Neural cell (in vitro differentiated cells): ENCODE results near the gene KBTBD13. TPM values are rescaled to one million over a fixed set of nuclear protein-coding genes. Genes with fewer than 3 reads are reported as not detected.

Experiments
- H2AFZ ChIP-seq: fragments of 200-600, 300-800 bp; sonication (generic), shearing (Covaris generic); 2 replicates; pipeline ENCODE4 v1.6.0; 2014; ENCODE audit warnings: low read depth, mild to moderate bottlenecking, antibody characterized with exemption, low read length, moderate library complexity
- H3F3A ChIP-seq: fragments of 200-600 bp; shearing (Covaris generic); 2 replicates; pipeline ENCODE4 v1.6.1; 2016; ENCODE audit warnings: mild to moderate bottlenecking, moderate library complexity, mixed read lengths, antibody characterized with exemption, low read length; ENCODE audit not compliant: insufficient read depth, poor library complexity, severe bottlenecking
- H3K27ac ChIP-seq: fragments of 200-600, 300-800 bp; sonication (generic), shearing (Covaris generic); 2 replicates; pipeline ENCODE4 v1.5.1; 2014; ENCODE audit warnings: mild to moderate bottlenecking, low read length, moderate library complexity
- H3K27me3 ChIP-seq: fragments of 300-800, 200-600 bp; sonication (generic), shearing (Covaris generic); 2 replicates; pipeline ENCODE4 v1.6.0; 2014; ENCODE audit warnings: mild to moderate bottlenecking, low read depth, low read length, moderate library complexity; ENCODE audit not compliant: insufficient read depth
- H3K36me3 ChIP-seq: fragments of 300-800, 200-600 bp; sonication (generic), shearing (Covaris generic); 2 replicates; pipeline ENCODE4 v1.5.1; 2014; ENCODE audit warnings: mild to moderate bottlenecking, antibody characterized with exemption, low read length, moderate library complexity; ENCODE audit not compliant: insufficient read depth
- H3K4me2 ChIP-seq: fragments of 300-800, 200-600 bp; sonication (generic), shearing (Covaris generic); 2 replicates; pipeline ENCODE4 v1.6.0; 2014; ENCODE audit warnings: mild to moderate bottlenecking, low read length
- H3K4me3 ChIP-seq: fragments of 300-800, 200-600 bp; sonication (generic), shearing (Covaris generic); 2 replicates; pipeline ENCODE4 v1.5.1; 2014; ENCODE audit warnings: mild to moderate bottlenecking, low read length, moderate library complexity
- H3K79me2 ChIP-seq: fragments of 200-600 bp; shearing (Covaris generic); replicated peaks from 2 replicates; pipeline ENCODE4 v1.6.0; 2014; ENCODE audit warnings: mild to moderate bottlenecking, low read length, moderate library complexity; ENCODE audit not compliant: insufficient read depth
- H3K9ac ChIP-seq: fragments of 300-800, 200-600 bp; sonication (generic), shearing (Covaris generic); 2 replicates; pipeline ENCODE4 v1.6.1; 2016; ENCODE audit warnings: mild to moderate bottlenecking, low read length, mixed read lengths
- H3K9me2 ChIP-seq: fragments of 200-600 bp; shearing (Covaris generic); 2 replicates; pipeline ENCODE4 v1.6.1; 2016; ENCODE audit warnings: mild to moderate bottlenecking, low read length, mixed read lengths; ENCODE audit not compliant: insufficient read depth
- H3K9me3 ChIP-seq: fragments of 200-600, 300-800 bp; sonication (generic), shearing (Covaris generic); 2 replicates; pipeline ENCODE4 v1.6.1; 2016; ENCODE audit warnings: mild to moderate bottlenecking, mixed run types, low read length, moderate library complexity, mixed read lengths
- H4K20me1 ChIP-seq: fragments of 200-600 bp; shearing (Covaris generic); 2 replicates; pipeline ENCODE4 v1.6.1; 2016; ENCODE audit warnings: mild to moderate bottlenecking, mixed run types; ENCODE audit not compliant: insufficient read depth
- CTCF ChIP-seq: fragments of 450-650 bp; IDR thresholded peaks from 2 replicates; pipeline ENCODE4 v1.5.1; 2014; ENCODE audit warnings: antibody characterized with exemption, mild to moderate bottlenecking, moderate library complexity; ENCODE audit not compliant: poor library complexity, severe bottlenecking
- EP300 ChIP-seq: fragments of 450-650 bp; conservative IDR thresholded peaks from 2 replicates; pipeline ENCODE4 v1.6.1; 2014; ENCODE audit warnings: antibody characterized with exemption, mild to moderate bottlenecking, moderate library complexity; ENCODE audit not compliant: poor library complexity, severe bottlenecking
- EZH2 ChIP-seq: fragments of 200-600, 300-800 bp; shearing (Covaris generic), sonication (generic); IDR thresholded peaks from 2 replicates; pipeline ENCODE4 v1.6.1; 2014; ENCODE audit warnings: antibody characterized with exemption, low read length, borderline replicate concordance, mild to moderate bottlenecking; ENCODE audit not compliant: insufficient read depth, poor library complexity, severe bottlenecking
- MXI1 ChIP-seq: fragments of 450-650 bp; conservative IDR thresholded peaks from 2 replicates; pipeline ENCODE4 v1.6.1; 2014; ENCODE audit warnings: antibody characterized with exemption, mild to moderate bottlenecking; ENCODE audit not compliant: poor library complexity, severe bottlenecking
- POLR2AphosphoS5 ChIP-seq: IDR thresholded peaks from 2 replicates; pipeline ENCODE4 v1.6.1; 2012
- RAD21 ChIP-seq: fragments of 450-650 bp; conservative IDR thresholded peaks from 2 replicates; pipeline ENCODE4 v1.6.1; 2014; ENCODE audit warnings: antibody characterized with exemption, mild to moderate bottlenecking, moderate library complexity
- REST ChIP-seq: IDR thresholded peaks from 2 replicates; pipeline ENCODE4 v1.6.1; 2012; ENCODE audit warnings: borderline replicate concordance
- SMC3 ChIP-seq: fragments of 450-650 bp; conservative IDR thresholded peaks from 2 replicates; pipeline ENCODE4 v1.6.1; 2014; ENCODE audit warnings: antibody characterized with exemption, mild to moderate bottlenecking, moderate library complexity; ENCODE audit not compliant: poor library complexity
- TAF1 ChIP-seq: IDR thresholded peaks from 2 replicates; pipeline ENCODE4 v1.6.1; 2012; ENCODE audit warnings: low read depth
- polyA plus RNA-seq: library from polyadenylated mRNA; depleted of rRNA; stranded (reverse); fragments of >200 nt; gene quantifications from 2 replicates; pipeline ENCODE4 v1.2.3, GENCODE V29; 2014

KBTBD13 gene
- polyA plus RNA-seq, 1 donor from 2014 or later = not detected

GRCh38 chr15:65038836-65039235, 37.7 kb upstream of the KBTBD13 start:
- Histone ChIP-seq H3K4me2 (no peak overlapping the region), H3K79me2 (no peaks in the 10 kb centered on the region), H4K20me1 (no peaks in the 10 kb centered on the region), H3K9me3 (no peaks in the 10 kb centered on the region), H3K36me3 (no peaks in the 10 kb centered on the region), H3K9ac (no peak overlapping the region), H3F3A (no peaks in the 10 kb centered on the region), H3K4me3 (no peak overlapping the region), H3K27ac (no peak overlapping the region), H3K27me3 (no peaks in the 10 kb centered on the region), H3K9me2 (no peaks in the 10 kb centered on the region), H2AFZ (no peak overlapping the region)
- TF ChIP-seq MXI1 (no peak), CTCF (no peak), TAF1 (no peak), REST (no peak), RAD21 (no peak), EP300 (no peak), POLR2AphosphoS5 (no peak), EZH2 (no peak), SMC3 (no peak)

GRCh38 chr15:65040461-65040860, 36.1 kb upstream of the KBTBD13 start:
- Histone ChIP-seq H3K27ac (no peak overlapping the region), H3K79me2 (no peaks in the 10 kb centered on the region), H3K9me3 (no peaks in the 10 kb centered on the region), H3K9ac (no peak overlapping the region), H4K20me1 (no peaks in the 10 kb centered on the region), H3K9me2 (no peaks in the 10 kb centered on the region), H3K4me2 (no peak overlapping the region), H3K36me3 (no peaks in the 10 kb centered on the region), H3F3A (no peaks in the 10 kb centered on the region), H2AFZ (no peak overlapping the region), H3K27me3 (no peaks in the 10 kb centered on the region), H3K4me3 (no peak overlapping the region)
- TF ChIP-seq CTCF (no peak), MXI1 (no peak), REST (no peak)
